Activated B cell treated with CpG ODN at 0.5 μM for 24 hours (primary cell): ENCODE data around the gene LPCAT2. TPM values are rescaled to one million over a fixed set of nuclear protein-coding genes. Genes with fewer than 3 reads are reported as not detected.

ENCODE experiments used
- ATAC-seq: fragments of 200-7000 bp; cut with Tn5 transposase; one replicate; pipeline ENCODE4 v1.10.0; 2021; ENCODE audit warnings: low read depth, mild to moderate bottlenecking, moderate library complexity
- CTCF ChIA-PET: fragments of 350-600 bp; sonication (Branson Sonifier 250); formaldehyde crosslinking; loops from one replicate; lab custom pipeline; 2021; ENCODE audit warnings: antibody characterized with exemption; lab: Charles Lee
- POLR2A ChIA-PET: fragments of 350-600 bp; sonication (Branson Sonifier 250); formaldehyde crosslinking; loops from one replicate; lab custom pipeline; 2021; ENCODE audit warnings: antibody characterized with exemption; lab: Charles Lee
- DNase-seq: peaks from one replicate; pipeline ENCODE4 v3.0.0; 2022
- H3K27ac Mint-ChIP-seq: one replicate; pipeline ENCODE4 v1.8.0; 2020; ENCODE audit warnings: mixed read lengths
- H3K27me3 Mint-ChIP-seq: one replicate; pipeline ENCODE4 v1.8.0; 2021; ENCODE audit warnings: mixed read lengths
- H3K36me3 Mint-ChIP-seq: one replicate; pipeline ENCODE4 v1.8.0; 2021; ENCODE audit warnings: low read depth, mixed read lengths
- H3K4me1 Mint-ChIP-seq: one replicate; pipeline ENCODE4 v1.8.0; 2021; ENCODE audit warnings: mixed read lengths
- H3K4me3 Mint-ChIP-seq: one replicate; pipeline ENCODE4 v1.8.0; 2020; ENCODE audit warnings: mild to moderate bottlenecking, mixed read lengths
- H3K9me3 Mint-ChIP-seq: one replicate; pipeline ENCODE4 v1.8.0; 2020; ENCODE audit warnings: mixed read lengths
- CTCF ChIP-seq: fragments of 200-600 bp; IDR thresholded peaks from one replicate; pipeline ENCODE4 v1.8.0; 2022; ENCODE audit warnings: antibody characterized with exemption, mild to moderate bottlenecking
- intact Hi-C: fragments of 100-400 bp; cut with micrococcal nuclease; formaldehyde crosslinking; loops from one replicate; pipeline ENCODE4 v1.15.1; 2024
- total RNA-seq: library from RNA; stranded (reverse); gene quantifications from 2 replicates; pipeline ENCODE4 v1.2.3, GENCODE V29; 2022

Gene LPCAT2
- total RNA-seq, 1 donor from 2014 or later: 0.04 TPM

GRCh38 chr16:55466209-55466608 lies 42.7 kb upstream of the LPCAT2 start:
- CTCF ChIA-PET: interaction anchor here (2.8 kb wide), 1 partner anchor 15 kb away, joined by 13 read pairs; no protein-coding TSS in a partner anchor

GRCh38 chr16:55467898-55468297 lies 41.0 kb upstream of the LPCAT2 start:
- no peaks in the 10 kb centered on the region for H3K36me3 Mint-ChIP-seq
- no peak for ATAC-seq
- H3K27ac Mint-ChIP-seq: no peak overlapping the region
- no peaks in the 10 kb centered on the region for H3K27me3 Mint-ChIP-seq
- no peaks in the 10 kb centered on the region for H3K4me1 Mint-ChIP-seq
- no peaks in the 10 kb centered on the region for H3K9me3 Mint-ChIP-seq
- intact Hi-C loops: loop anchor here (10.0 kb wide), 1 partner anchor 1693 kb away; no protein-coding TSS in a partner anchor
- CTCF ChIA-PET: no interaction called here
- TF ChIP-seq CTCF: no peak
- POLR2A ChIA-PET: no interaction called here
- H3K4me3 Mint-ChIP-seq: no peak overlapping the region
- no peak for DNase-seq

More at GRCh38 chr16:55466209-55466608, 42.7 kb upstream of the LPCAT2 start:
- no peak for TF ChIP-seq CTCF
- Mint-ChIP-seq H3K36me3 (no peaks in the 10 kb centered on the region), H3K27me3 (no peaks in the 10 kb centered on the region), H3K27ac (no peak overlapping the region), H3K4me1 (no peaks in the 10 kb centered on the region), H3K9me3 (no peaks in the 10 kb centered on the region), H3K4me3 (no peak overlapping the region)
- ATAC-seq (no peak), DNase-seq (no peak)
- intact Hi-C loops: loop anchor here (10.0 kb wide), 1 partner anchor 1691 kb away; no protein-coding TSS in a partner anchor
- POLR2A ChIA-PET: no interaction called here

- Mint-ChIP-seq H3K4me1 (no peaks in the 10 kb centered on the region), H3K27ac (no peak overlapping the region), H3K27me3 (no peaks in the 10 kb centered on the region), H3K36me3 (no peaks in the 10 kb centered on the region), H3K9me3 (no peaks in the 10 kb centered on the region), H3K4me3 (no peak overlapping the region)
- intact Hi-C loops: loop anchor here (10.0 kb wide), 1 partner anchor 1694 kb away; no protein-coding TSS in a partner anchor
- ATAC-seq (no peak), DNase-seq (no peak)
- ChIA-PET POLR2A (no interaction called here), CTCF (no interaction called here)
- TF ChIP-seq CTCF: no peak
These were observed 40.4 kb upstream of the LPCAT2 start for GRCh38 chr16:55468352-55468990.

- intact Hi-C loops: loop anchor here (10.0 kb wide), 1 partner anchor 1695 kb away; no protein-coding TSS in a partner anchor
- H3K4me3 Mint-ChIP-seq: no peak overlapping the region
- CTCF ChIA-PET: no interaction called here
These were observed 38.9 kb upstream of the LPCAT2 start for GRCh38 chr16:55469821-55470532.

More at GRCh38 chr16:55469821-55470532, 38.9 kb upstream of the LPCAT2 start:
- H3K27me3 Mint-ChIP-seq: no peaks in the 10 kb centered on the region
- no peak for DNase-seq
- H3K36me3 Mint-ChIP-seq: no peaks in the 10 kb centered on the region
- no peak for TF ChIP-seq CTCF
- H3K4me1 Mint-ChIP-seq: no peaks in the 10 kb centered on the region
- H3K27ac Mint-ChIP-seq: no peak overlapping the region
- ATAC-seq: no peak
- POLR2A ChIA-PET: no interaction called here
- H3K9me3 Mint-ChIP-seq: no peaks in the 10 kb centered on the region
